ENCODE results near the gene UNC45B.

DNA sequence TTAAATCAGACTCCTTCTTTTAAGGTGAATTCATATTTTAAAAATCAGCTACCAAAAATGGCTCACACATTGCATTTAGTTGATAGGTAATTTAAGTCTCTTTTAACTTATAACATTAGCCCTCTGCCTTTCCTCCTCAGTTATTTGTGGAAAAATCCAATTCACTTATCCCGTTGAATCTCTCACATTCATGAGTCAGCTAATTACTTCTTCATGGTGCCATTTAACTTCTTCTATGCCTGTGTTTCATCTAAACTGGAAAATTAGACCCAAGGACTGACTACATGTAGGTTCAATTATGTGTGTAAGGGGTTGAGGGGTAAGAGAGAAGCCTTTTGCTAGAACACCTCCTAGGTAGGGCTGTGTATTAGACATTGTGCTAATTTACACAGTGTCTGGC lies 76.8 kb downstream of the UNC45B start:
- TF ChIP-seq, protein P1, sequence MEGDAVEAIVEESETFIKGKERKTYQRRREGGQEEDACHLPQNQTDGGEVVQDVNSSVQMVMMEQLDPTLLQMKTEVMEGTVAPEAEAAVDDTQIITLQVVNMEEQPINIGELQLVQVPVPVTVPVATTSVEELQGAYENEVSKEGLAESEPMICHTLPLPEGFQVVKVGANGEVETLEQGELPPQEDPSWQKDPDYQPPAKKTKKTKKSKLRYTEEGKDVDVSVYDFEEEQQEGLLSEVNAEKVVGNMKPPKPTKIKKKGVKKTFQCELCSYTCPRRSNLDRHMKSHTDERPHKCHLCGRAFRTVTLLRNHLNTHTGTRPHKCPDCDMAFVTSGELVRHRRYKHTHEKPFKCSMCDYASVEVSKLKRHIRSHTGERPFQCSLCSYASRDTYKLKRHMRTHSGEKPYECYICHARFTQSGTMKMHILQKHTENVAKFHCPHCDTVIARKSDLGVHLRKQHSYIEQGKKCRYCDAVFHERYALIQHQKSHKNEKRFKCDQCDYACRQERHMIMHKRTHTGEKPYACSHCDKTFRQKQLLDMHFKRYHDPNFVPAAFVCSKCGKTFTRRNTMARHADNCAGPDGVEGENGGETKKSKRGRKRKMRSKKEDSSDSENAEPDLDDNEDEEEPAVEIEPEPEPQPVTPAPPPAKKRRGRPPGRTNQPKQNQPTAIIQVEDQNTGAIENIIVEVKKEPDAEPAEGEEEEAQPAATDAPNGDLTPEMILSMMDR (IDR thresholded peaks at IDR 0.05; ENCODE audit: extremely low read depth in 1 of 2, insufficient read depth in 1 of 2, low read depth in 1 of 2, low read length in 2 of 2), result no peak
- TF ChIP-seq MYC (IDR thresholded peaks at IDR 0.05; ENCODE audit: low read depth, low read length), result no peak
- TF ChIP-seq POLR2A (IDR thresholded peaks at IDR 0.05; ENCODE audit: low read depth, low read length), result no peak
- TF ChIP-seq, protein P2, sequence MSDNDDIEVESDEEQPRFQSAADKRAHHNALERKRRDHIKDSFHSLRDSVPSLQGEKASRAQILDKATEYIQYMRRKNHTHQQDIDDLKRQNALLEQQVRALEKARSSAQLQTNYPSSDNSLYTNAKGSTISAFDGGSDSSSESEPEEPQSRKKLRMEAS (IDR thresholded peaks at IDR 0.05; ENCODE audit: insufficient read depth, insufficient read length), result no peak
- TF ChIP-seq POLR2AphosphoS5 (IDR thresholded peaks at IDR 0.05; ENCODE audit: insufficient read depth, low read depth, low read length), result no peak
- TF ChIP-seq FOS (IDR thresholded peaks at IDR 0.05; ENCODE audit: borderline replicate concordance, insufficient read depth, low read length), result no peak
- TF ChIP-seq EZH2 (IDR thresholded peaks at IDR 0.05; ENCODE audit: borderline replicate concordance, low read depth, low read length, severe bottlenecking), result no peak
- no peak for TF ChIP-seq JUN (IDR thresholded peaks at IDR 0.05; ENCODE audit: borderline replicate concordance, insufficient read depth, insufficient read length, low read depth)
- TF ChIP-seq GATA2 (IDR thresholded peaks at IDR 0.05; ENCODE audit: insufficient read depth, insufficient read length, low read depth, low read length), result no peak

Measured in endothelial cell of umbilical vein (primary cell).